ENCODE results near the gene PRPF39.
"Not testable (repeated sequence)": the region's sequence is repeated elsewhere in the genome, so short reads cannot be mapped to it uniquely, and the experiment has no call there.

The PRPF39 gene

DNA sequence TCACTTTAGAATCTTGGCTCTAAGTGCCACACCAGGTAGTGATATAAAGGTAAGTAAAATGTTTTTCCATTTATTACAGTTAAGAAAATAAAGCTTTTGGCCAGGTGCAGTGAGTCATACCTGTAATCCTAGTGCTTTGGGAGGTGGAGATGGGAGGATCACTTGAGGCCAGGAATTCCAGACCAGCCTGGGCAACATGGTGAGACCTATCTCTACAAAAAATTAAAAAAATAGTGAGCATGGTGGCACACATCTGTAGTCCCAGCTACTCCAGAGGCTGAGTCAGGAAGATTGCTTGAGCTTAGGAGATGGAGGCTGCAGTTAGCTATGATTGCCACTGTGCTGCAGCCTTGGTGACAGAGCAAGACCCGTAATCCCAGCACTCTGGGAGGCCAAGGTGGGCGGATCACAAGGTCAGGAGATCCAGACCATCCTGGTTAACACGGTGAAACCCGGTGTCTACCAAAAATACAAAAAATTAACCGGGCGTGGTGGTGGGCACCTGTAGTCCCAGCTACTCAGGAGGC, 56.8 kb downstream of the PRPF39 start:
- no peak for DNase-seq (ENCODE audit: low read depth)

DNA sequence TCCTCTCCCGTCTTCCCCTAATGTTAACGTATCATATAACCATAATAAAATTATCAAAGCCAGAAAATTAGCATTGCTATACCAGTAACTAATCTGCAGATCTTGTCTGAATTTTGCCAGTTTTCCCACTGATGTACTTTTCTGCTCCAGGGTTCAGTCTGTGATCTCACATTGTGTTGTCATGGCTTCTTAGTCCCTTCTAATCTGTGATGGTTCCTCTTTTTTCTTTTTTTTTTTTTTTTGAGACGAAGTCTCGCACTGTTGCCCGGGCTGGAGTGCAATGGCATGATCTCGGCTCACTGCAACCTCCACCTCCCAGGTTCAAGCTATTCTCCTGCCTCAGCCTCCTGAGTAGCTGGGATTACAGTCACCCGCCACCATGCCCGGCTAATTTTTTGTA, 58.2 kb downstream of the PRPF39 start:
- DNase-seq (ENCODE audit: low read depth), result not testable (repeated sequence)

DNA sequence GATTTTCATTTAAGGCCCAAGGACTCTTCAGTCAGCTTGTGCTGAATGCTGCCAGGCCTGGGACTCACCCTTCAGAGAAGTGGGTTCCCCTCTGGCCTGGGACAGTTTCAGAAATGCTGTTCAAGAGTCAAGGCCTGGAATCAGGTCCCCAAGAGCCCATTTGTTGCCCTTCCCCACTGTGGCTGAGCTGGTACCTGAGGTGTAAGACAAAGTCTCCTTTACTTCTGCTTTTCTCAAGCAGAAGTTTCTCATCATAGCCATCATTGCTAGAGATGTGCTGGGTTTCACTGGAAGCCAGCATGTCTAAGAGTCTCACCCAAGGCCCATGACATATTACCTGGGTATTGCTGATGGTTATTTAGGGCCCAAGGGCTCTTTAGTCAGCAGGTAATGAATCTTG, 60.7 kb downstream of the PRPF39 start:
- DNase-seq (ENCODE audit: low read depth), result no peak

DNA sequence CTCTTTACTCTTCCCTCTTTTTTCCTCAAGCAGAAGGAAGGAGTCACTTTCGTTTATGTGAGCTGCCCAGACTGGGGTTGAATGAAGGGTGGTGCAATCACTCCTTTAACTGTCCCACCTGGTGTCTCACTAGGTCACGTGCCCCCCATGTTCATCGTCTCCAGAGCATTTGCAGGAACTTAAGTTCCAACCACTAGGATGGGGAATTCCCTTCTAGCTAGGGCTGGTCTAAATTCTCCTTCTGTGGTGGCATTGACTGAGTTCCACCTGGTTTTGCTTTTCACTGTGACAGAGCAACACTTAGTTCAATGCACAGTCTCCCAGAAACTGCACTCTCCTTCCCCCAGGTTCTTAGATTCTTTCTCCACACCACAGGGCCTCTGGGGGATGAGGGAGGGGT, 61.3 kb downstream of the PRPF39 start:
- DNase-seq (ENCODE audit: low read depth), result no peak

DNA sequence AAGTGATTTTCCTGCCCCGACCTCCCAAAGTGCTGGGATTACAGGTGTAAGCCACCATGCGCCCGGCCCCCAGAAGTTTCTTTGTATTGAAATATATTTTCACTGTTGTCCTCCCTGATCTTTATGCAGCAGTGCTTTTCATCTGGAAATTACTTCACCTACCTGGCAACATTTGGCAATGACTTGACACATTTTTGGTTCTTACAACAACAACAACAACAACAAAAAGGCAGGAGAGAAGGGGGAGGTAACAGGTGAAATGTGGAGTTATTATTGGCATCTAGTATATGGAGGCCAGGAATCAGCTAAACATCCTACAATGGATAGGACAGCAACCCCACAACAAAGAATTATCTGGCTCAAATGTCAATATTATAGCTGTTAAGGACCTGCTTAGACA, 65.7 kb downstream of the PRPF39 start:
- no peak for DNase-seq (ENCODE audit: low read depth)

DNA sequence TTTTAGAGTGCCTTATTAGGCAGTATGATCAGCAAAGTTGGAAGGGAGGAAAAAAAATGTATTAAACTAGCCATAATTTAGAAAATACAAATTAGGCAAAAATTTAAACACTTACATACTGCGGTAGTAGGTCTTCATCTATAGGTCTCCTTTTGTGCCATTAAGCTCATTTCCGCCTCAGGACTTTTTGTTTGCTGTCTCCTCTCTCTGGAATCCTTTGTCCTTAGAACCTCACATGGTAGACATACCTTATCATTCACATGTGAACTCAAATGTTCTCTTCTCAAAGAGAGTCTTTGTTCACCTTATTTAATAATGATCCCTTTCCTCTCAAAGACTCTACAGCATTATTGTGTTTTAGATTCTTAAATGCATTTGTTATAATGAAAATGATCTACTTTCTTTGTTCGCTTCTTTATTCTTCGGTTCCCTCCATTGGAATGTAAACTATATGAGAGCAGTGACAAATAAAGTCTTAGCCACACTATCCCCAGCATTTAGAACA, 66.5 kb downstream of the PRPF39 start:
- no peak for DNase-seq (ENCODE audit: low read depth)

DNA sequence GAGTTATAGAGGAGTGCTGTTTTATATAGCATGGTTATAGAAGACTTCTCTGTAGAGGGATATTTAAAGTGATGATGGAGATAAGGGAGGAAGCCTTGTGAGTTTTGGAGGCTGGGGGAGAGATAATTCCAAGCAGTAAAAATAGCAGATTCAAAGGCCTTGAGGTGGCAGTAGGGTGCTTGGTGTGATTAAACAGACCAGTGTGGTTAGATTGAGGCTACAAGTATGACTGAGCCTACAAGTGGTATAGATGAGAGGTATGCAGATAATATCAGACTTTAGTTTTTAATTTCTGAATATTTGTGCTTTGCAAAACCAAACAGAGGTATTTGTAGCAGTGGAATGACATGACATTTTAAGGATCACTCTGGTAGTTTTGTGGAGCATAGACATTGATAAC, 72.2 kb downstream of the PRPF39 start:
- DNase-seq (ENCODE audit: low read depth), result peak; percentile 41

Data from iris pigment epithelial cell (primary cell).